Cardiac muscle cell (in vitro differentiated cells and primary cell): ENCODE measurements around the gene NLRP12. TPM values are rescaled to one million over a fixed set of nuclear protein-coding genes. Genes with fewer than 3 reads are reported as not detected.
"Not testable (repeated sequence)": the region's sequence is repeated elsewhere in the genome, so short reads cannot be mapped to it uniquely, and the experiment has no call there.

Source experiments
- DNase-seq, 2 donors: peaks; one replicate each; pipeline versions ENCODE4 v3.0.0 to v3.0.0-alpha.2; 2010 to 2017; ENCODE audit warnings: low read depth in 1 of 2, low spot score in 1 of 2
- H3K27ac ChIP-seq: fragments of 200-600 bp; sonication (generic); 2 replicates; pipeline ENCODE4 v1.5.1; 2016
- H3K27me3 ChIP-seq: fragments of 200-600 bp; sonication (generic); 2 replicates; pipeline ENCODE4 v1.6.0; 2016; ENCODE audit warnings: control low read depth
- H3K36me3 ChIP-seq: fragments of 200-600 bp; sonication (generic); 2 replicates; pipeline ENCODE4 v1.5.1; 2016; ENCODE audit warnings: control low read depth
- H3K4me1 ChIP-seq: fragments of 200-600 bp; sonication (generic); 2 replicates; pipeline ENCODE4 v1.8.1; 2017; ENCODE audit warnings: low read depth, mild to moderate bottlenecking, mixed run types
- H3K4me3 ChIP-seq: fragments of 200-600 bp; sonication (generic); 2 replicates; pipeline ENCODE4 v1.5.1; 2016; ENCODE audit warnings: mild to moderate bottlenecking
- H3K9me3 ChIP-seq: fragments of 200-600 bp; sonication (generic); 2 replicates; pipeline ENCODE4 v1.5.1; 2017; ENCODE audit warnings: low read depth, mild to moderate bottlenecking, control low read depth
- CTCF ChIP-seq: IDR thresholded peaks from 2 replicates; pipeline ENCODE4 v1.5.1; 2012; ENCODE audit warnings: low read depth, mild to moderate bottlenecking, low read length
- polyA plus RNA-seq: library from polyadenylated mRNA; unstranded; fragments of >200 nt; fragmentation: Nextera tagmentation; extraction: Ambion mirVana; gene quantifications from 2 replicates; pipeline ENCODE4 v1.2.1, GENCODE V29; 2016
- total RNA-seq: library from RNA; depleted of rRNA; stranded (reverse); fragments of >200 nt; gene quantifications from 2 replicates; pipeline ENCODE4 v1.2.3, GENCODE V29; 2016

The NLRP12 gene
- total RNA-seq (0.21 TPM in 1 of 2 replicates, not detected in the other), polyA plus RNA-seq (not detected in 2 replicates)

- Histone ChIP-seq H3K4me3 (no peak within 1 kb of the TSS), H3K4me1 (no peaks in the 10 kb centered on the region), H3K9me3 (no peaks in the 10 kb centered on the region), H3K27me3 (no peaks in the 10 kb centered on the region), H3K27ac (no peak within 1 kb of the TSS), H3K36me3 (no peaks in the 10 kb centered on the region)
- peak in 1 of 2 donors; percentile 17 for DNase-seq
- no peak for TF ChIP-seq CTCF
Observed at GRCh38 chr19:53824134-53824611, at the start of gene NLRP12. NLRP12 (minus strand) TSS chr19:53824314; CDS start chr19:53824174, 140 bp downstream.

GRCh38 chr19:53872762-53873161, 48.6 kb upstream of the NLRP12 start:
- H3K27me3 ChIP-seq, result no peaks in the 10 kb centered on the region
- no peak for TF ChIP-seq CTCF
- no peaks in the 10 kb centered on the region for H3K9me3 ChIP-seq
- H3K4me3 ChIP-seq, result no peak overlapping the region
- H3K36me3 ChIP-seq, result peaks cover 13% of the 10 kb centered on the region
- no peak for DNase-seq
- no peaks in the 10 kb centered on the region for H3K4me1 ChIP-seq
- no peak overlapping the region for H3K27ac ChIP-seq

DNA sequence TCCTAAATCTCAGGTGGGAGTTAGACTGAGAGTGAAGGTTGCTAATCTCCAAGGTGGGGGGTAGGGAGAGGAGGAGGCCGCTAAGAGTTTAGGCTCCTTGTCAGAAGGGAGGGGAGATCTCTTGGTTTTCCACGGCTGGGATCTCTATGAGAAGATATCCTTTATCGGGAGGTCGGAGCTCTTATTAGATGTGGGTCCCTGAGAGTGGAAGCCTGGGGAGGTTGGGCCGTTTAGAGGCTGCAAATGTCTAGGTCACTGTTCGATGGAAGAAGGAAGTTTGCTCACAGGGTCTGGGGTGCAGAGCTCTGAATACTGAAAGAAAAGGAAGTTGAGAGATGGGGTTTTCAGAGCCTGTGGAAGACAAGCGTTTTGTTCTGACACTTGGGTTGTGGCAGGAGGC, 47.3 kb upstream of the NLRP12 start:
- DNase-seq, result no peak
- peaks cover 13% of the 10 kb centered on the region for H3K36me3 ChIP-seq
- no peak for TF ChIP-seq CTCF

GRCh38 chr19:53870485-53870844, 46.4 kb upstream of the NLRP12 start:
- DNase-seq, result no peak
- H3K27me3 ChIP-seq, result no peaks in the 10 kb centered on the region
- peak overlapping the region; percentile 70 for H3K4me3 ChIP-seq
- no peaks in the 10 kb centered on the region for H3K9me3 ChIP-seq
- no peaks in the 10 kb centered on the region for H3K4me1 ChIP-seq
- peak overlapping the region; percentile 100 for H3K27ac ChIP-seq
- peaks cover 6% of the 10 kb centered on the region for H3K36me3 ChIP-seq
- no peak for TF ChIP-seq CTCF

More for the DNA sequence above, 47.3 kb upstream of the NLRP12 start:
- H3K27me3 ChIP-seq, result no peaks in the 10 kb centered on the region
- H3K9me3 ChIP-seq, result no peaks in the 10 kb centered on the region
- H3K4me3 ChIP-seq, result no peak overlapping the region
- H3K27ac ChIP-seq, result no peak overlapping the region
- H3K4me1 ChIP-seq, result no peaks in the 10 kb centered on the region

DNA sequence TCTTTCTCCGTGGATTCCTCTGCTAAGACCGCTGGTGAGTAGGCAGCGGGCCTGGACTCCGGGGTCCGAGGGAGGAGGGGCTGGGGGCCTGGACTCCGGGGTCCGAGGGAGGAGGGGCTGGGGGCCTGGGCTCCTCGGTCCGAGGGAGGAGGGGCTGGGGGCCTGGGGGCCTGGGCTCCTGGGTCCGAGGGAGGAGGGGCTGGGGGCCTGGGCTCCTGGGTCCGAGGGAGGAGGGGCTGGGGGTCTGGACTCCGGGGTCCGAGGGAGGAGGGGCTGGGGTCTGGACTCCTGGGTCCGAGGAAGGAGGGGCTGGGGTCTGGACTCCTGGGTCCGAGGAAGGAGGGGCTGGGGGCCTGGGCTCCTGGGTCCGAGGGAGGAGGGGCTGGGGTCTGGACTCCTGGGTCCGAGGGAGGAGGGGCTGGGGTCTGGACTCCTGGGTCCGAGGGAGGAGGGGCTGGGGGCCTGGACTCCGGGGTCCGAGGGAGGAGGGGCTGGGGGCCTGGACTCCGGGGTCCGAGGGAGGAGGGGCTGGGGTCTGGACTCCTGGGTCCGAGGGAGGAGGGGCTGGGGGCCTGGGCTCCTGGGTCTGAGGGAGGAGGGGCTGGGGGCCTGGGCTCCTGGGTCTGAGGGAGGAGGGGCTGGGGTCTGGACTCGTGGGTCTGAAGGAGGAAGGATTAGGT, 45.8 kb upstream of the NLRP12 start:
- H3K4me1 ChIP-seq, DNase-seq, H3K9me3 ChIP-seq, H3K27me3 ChIP-seq, H3K36me3 ChIP-seq: not testable (repeated sequence)
- Histone ChIP-seq H3K4me3 (peak overlapping the region; percentile 70), H3K27ac (peak overlapping the region; percentile 100)

- peaks cover 4% of the 10 kb centered on the region for H3K36me3 ChIP-seq
- H3K27me3 ChIP-seq, result no peaks in the 10 kb centered on the region
- H3K27ac ChIP-seq, result peak overlapping the region; percentile 100
- no peaks in the 10 kb centered on the region for H3K9me3 ChIP-seq
- peak; percentile 95 to 98 for DNase-seq
- H3K4me1 ChIP-seq, result no peaks in the 10 kb centered on the region
- peak; percentile 11 for TF ChIP-seq CTCF
- peak overlapping the region; percentile 70 for H3K4me3 ChIP-seq
Observed at GRCh38 chr19:53868892-53869804, 45.0 kb upstream of the NLRP12 start.
